ENCODE measurements around the gene PTPRE. TPM values are rescaled to one million over a fixed set of nuclear protein-coding genes. Genes with fewer than 3 reads are reported as not detected.

PTPRE gene
- total RNA-seq, 1 experiment from 2014 or later = 12.3 TPM

GRCh38 chr10:128125944-128126764 is 219.3 kb downstream of the PTPRE start, which contains the start of gene MKI67:
TSS of gene MKI67 (minus strand) at chr10:128126423. CDS start at chr10:128125667, 756 bp downstream.
- peaks cover 13 to 28% of the 10 kb centered on the region in 2 experiments; a peak in 2 of 4 replicates for H3K36me3 ChIP-seq (ENCODE audit: control insufficient read depth in 1 of 2, insufficient read depth in 2 of 2, low read length in 2 of 2)
- CTCF ChIA-PET = interaction anchor here (1.0 kb wide), 1 partner anchor 86 kb away, joined by 3 read pairs; no protein-coding TSS in a partner anchor
- no peaks in the 10 kb centered on the region for H3K9me2 ChIP-seq (ENCODE audit: insufficient read depth)
- no peaks in the 10 kb centered on the region for H3K27me3 ChIP-seq (ENCODE audit: insufficient read depth, low read length)
- intact Hi-C loops (cut with micrococcal nuclease) = no loop called here
- TF ChIP-seq MAX (IDR thresholded peaks at IDR 0.05) (peak; percentile 27; the same call in 1 of the 2 replicates), POLR2AphosphoS5 (IDR thresholded peaks at IDR 0.05; ENCODE audit: low read depth, low read length) (peak; percentile 77), SIN3A (IDR thresholded peaks at IDR 0.05; ENCODE audit: low read depth) (peak; percentile 94), ATF3 (IDR thresholded peaks at IDR 0.05) (no peak), SP1 (IDR thresholded peaks at IDR 0.05; ENCODE audit: low read depth) (peak; percentile 90), ZBTB33 (IDR thresholded peaks at IDR 0.05; ENCODE audit: extremely low read depth, insufficient replicate concordance, low read length) (no peak), ZFX (IDR thresholded peaks at IDR 0.05) (peak; percentile 88), CBX3 (IDR thresholded peaks at IDR 0.05; ENCODE audit: low read depth) (no peak), YY1 (IDR thresholded peaks at IDR 0.05; ENCODE audit: extremely low read depth, insufficient replicate concordance, low read depth, low read length) (peak; percentile 20), SRF (IDR thresholded peaks at IDR 0.05; ENCODE audit: low read depth) (no peak), EGR1 (IDR thresholded peaks at IDR 0.05; ENCODE audit: low read depth) (peak; percentile 95)
- H2AFZ ChIP-seq (ENCODE audit: low read depth, low read length, poor library complexity, severe bottlenecking) = peak within 1 kb of the TSS; percentile 76
- DNase-seq (ENCODE audit: low read depth, low spot score) = peak; percentile 88
- peak within 1 kb of the TSS; percentile 86 for H3K27ac ChIP-seq (ENCODE audit: low read depth, low read length)
- POLR2A ChIA-PET = no interaction called here
- ATAC-seq = peak; percentile 86
- peak within 1 kb of the TSS; percentile 81 for H3K4me2 ChIP-seq (ENCODE audit: low read length)
- peaks cover 4% of the 10 kb centered on the region; the same call in 1 of the 2 replicates for H4K20me1 ChIP-seq (ENCODE audit: insufficient read depth)
- RAD21 ChIA-PET (ENCODE audit: low non-redundant PET in 1 of 2, low total read pairs in 2 of 2, uncharacterized antibody in 2 of 2, unreplicated experiment in 2 of 2) = no interaction called here
- peak within 1 kb of the TSS; percentile 73 to 89 for H3K4me3 ChIP-seq (replicated peaks in 1 of 2; ENCODE audit: low read depth in 1 of 2, low read length in 2 of 2)
- BruUV-seq (replicated peaks) = no TSS peak
- no peaks in the 10 kb centered on the region for H3K9me3 ChIP-seq (ENCODE audit: control insufficient read depth in 1 of 2, insufficient read depth in 1 of 2, low read depth in 1 of 2, low read length in 2 of 2)
- H3K4me1 ChIP-seq (ENCODE audit: control insufficient read depth in 1 of 2, insufficient read depth in 2 of 2, low read length in 2 of 2) = peaks cover 19 to 32% of the 10 kb centered on the region in 2 experiments
- peaks cover 48% of the 10 kb centered on the region for H3K79me2 ChIP-seq (ENCODE audit: insufficient read depth, low read length)
- peak within 1 kb of the TSS; percentile 96 for H3K9ac ChIP-seq (ENCODE audit: low read length)

All from HCT116 (cell line).